GM23248 (cell line): ENCODE measurements around the gene RINL. TPM values are rescaled to one million over a fixed set of nuclear protein-coding genes. Genes with fewer than 3 reads are reported as not detected.
A peak's percentile ranks its signal among the peaks of the same experiment; 100 is the strongest.

Experiments
- DNase-seq: peaks from one replicate; pipeline ENCODE4 v3.0.0-alpha.2; 2015
- H2AFZ ChIP-seq: fragments of 200-600 bp; sonication (generic); 2 replicates; pipeline ENCODE4 v1.6.1; 2016; ENCODE audit warnings: antibody characterized with exemption
- H3F3A ChIP-seq: fragments of 200-600 bp; sonication (generic); 2 replicates; pipeline ENCODE4 v1.6.1; 2016; ENCODE audit warnings: mild to moderate bottlenecking, antibody characterized with exemption, mixed run types; ENCODE audit not compliant: insufficient read depth
- H3K27ac ChIP-seq: fragments of 200-600 bp; sonication (generic); 2 replicates; pipeline ENCODE4 v1.5.1; 2016; ENCODE audit warnings: mild to moderate bottlenecking
- H3K27me3 ChIP-seq: fragments of 200-600 bp; sonication (generic); replicated peaks from 2 replicates; pipeline ENCODE4 v1.6.1; 2016; ENCODE audit warnings: mild to moderate bottlenecking; ENCODE audit not compliant: insufficient read depth
- H3K36me3 ChIP-seq: fragments of 200-600 bp; sonication (generic); 2 replicates; pipeline ENCODE4 v1.6.1; 2016; ENCODE audit warnings: low read depth, mild to moderate bottlenecking
- H3K4me1 ChIP-seq: fragments of 200-600 bp; sonication (generic); 2 replicates; pipeline ENCODE4 v1.6.1; 2016; ENCODE audit warnings: mild to moderate bottlenecking; ENCODE audit not compliant: insufficient read depth
- H3K4me2 ChIP-seq: fragments of 200-600 bp; sonication (generic); one replicate; pipeline ENCODE4 v1.6.1; 2016; ENCODE audit warnings: mild to moderate bottlenecking; ENCODE audit not compliant: unreplicated experiment
- H3K4me3 ChIP-seq: fragments of 200-600 bp; sonication (generic); 2 replicates; pipeline ENCODE4 v1.5.1; 2016; ENCODE audit warnings: mild to moderate bottlenecking
- H3K79me2 ChIP-seq: fragments of 200-600 bp; sonication (generic); 2 replicates; pipeline ENCODE4 v1.6.1; 2016; ENCODE audit warnings: mild to moderate bottlenecking; ENCODE audit not compliant: insufficient read depth
- H3K9ac ChIP-seq: fragments of 200-600 bp; sonication (generic); 2 replicates; pipeline ENCODE4 v1.6.1; 2016; ENCODE audit warnings: mild to moderate bottlenecking
- H3K9me2 ChIP-seq: fragments of 200-600 bp; sonication (generic); 2 replicates; pipeline ENCODE4 v1.6.1; 2016; ENCODE audit warnings: mixed run types, mild to moderate bottlenecking, moderate library complexity; ENCODE audit not compliant: insufficient read depth
- H3K9me3 ChIP-seq: fragments of 200-600 bp; sonication (generic); one replicate; pipeline ENCODE4 v1.6.1; 2017; ENCODE audit warnings: low read depth
- H4K20me1 ChIP-seq: fragments of 200-600 bp; sonication (generic); 2 replicates; pipeline ENCODE4 v1.6.0; 2016; ENCODE audit not compliant: insufficient read depth
- EZH2 ChIP-seq: fragments of 200-600 bp; sonication (generic); IDR thresholded peaks from 2 replicates; pipeline ENCODE4 v1.6.1; 2018; ENCODE audit warnings: antibody characterized with exemption, mild to moderate bottlenecking; ENCODE audit not compliant: insufficient read depth, poor library complexity, severe bottlenecking
- EZH2phosphoT487 ChIP-seq: fragments of 200-600 bp; sonication (generic); IDR thresholded peaks from 2 replicates; pipeline ENCODE4 v1.6.1; 2018; ENCODE audit warnings: antibody characterized with exemption, moderate library complexity, mild to moderate bottlenecking, low read depth; ENCODE audit not compliant: insufficient read depth
- WGBS, 2 experiments: methylation state at CpG; one replicate each; pipeline ENCODE4 v1.1.6; 2015 to 2017; ENCODE audit warnings: low lambda C conversion rate in 2 of 2, low coverage in 1 of 2; ENCODE audit errors: missing lambda C conversion rate in 2 of 2; 5-methylcytosine and 5-hydroxymethylcytosine counted together
- in situ Hi-C: fragments of 300-500 bp; cut with MboI; formaldehyde crosslinking; loops from 2 replicates; pipeline ENCODE4 v1.15.0; 2020
- polyA plus RNA-seq: library from polyadenylated mRNA; unstranded; fragments of >200 nt; fragmentation: Nextera tagmentation; extraction: Ambion mirVana; gene quantifications from 2 replicates; pipeline ENCODE4 v1.2.1, GENCODE V29; 2016
- total RNA-seq: library from RNA; depleted of rRNA; stranded (reverse); fragments of >200 nt; shearing (Covaris generic); gene quantifications from 2 replicates; pipeline ENCODE4 v1.2.3, GENCODE V29; 2014

Gene RINL
- total and polyA plus RNA-seq, 2 experiments from 2014 or later: 2.0 to 5.8 TPM

GRCh38 chr19:38834590-38834989 is 43.5 kb downstream of the RINL start:
- no peak overlapping the region for H3K9ac ChIP-seq
- H3K79me2 ChIP-seq: peaks cover 10% of the 10 kb centered on the region
- H3K4me3 ChIP-seq: no peak overlapping the region
- 97 to 99% methylated on average over 6 of the region's 6 CpGs for WGBS, 2 experiments
- peaks cover 34% of the 10 kb centered on the region for H3K36me3 ChIP-seq
- no peak overlapping the region for H3K4me2 ChIP-seq
- in situ Hi-C loops: no loop called here
- no peaks in the 10 kb centered on the region for H3K27me3 ChIP-seq
- TF ChIP-seq EZH2phosphoT487 (no peak), EZH2 (no peak)
- H4K20me1 ChIP-seq: no peaks in the 10 kb centered on the region
- H3F3A ChIP-seq: peaks cover 85% of the 10 kb centered on the region
- H3K9me2 ChIP-seq: no peaks in the 10 kb centered on the region
- H3K27ac ChIP-seq: no peak overlapping the region
- H3K4me1 ChIP-seq: peaks cover 29% of the 10 kb centered on the region
- no peak overlapping the region for H2AFZ ChIP-seq
- no peaks in the 10 kb centered on the region for H3K9me3 ChIP-seq
- no peak for DNase-seq

GRCh38 chr19:38834104-38834490 is 44.0 kb downstream of the RINL start:
- Histone ChIP-seq H3K4me1 (peaks cover 34% of the 10 kb centered on the region), H3F3A (peaks cover 83% of the 10 kb centered on the region), H3K4me3 (no peak overlapping the region), H3K9ac (no peak overlapping the region), H3K36me3 (peaks cover 29% of the 10 kb centered on the region), H3K9me2 (no peaks in the 10 kb centered on the region), H3K9me3 (no peaks in the 10 kb centered on the region), H3K27ac (no peak overlapping the region), H2AFZ (no peak overlapping the region), H3K4me2 (no peak overlapping the region), H3K79me2 (peaks cover 5% of the 10 kb centered on the region; the same call in 1 of the 2 replicates), H3K27me3 (no peaks in the 10 kb centered on the region), H4K20me1 (no peaks in the 10 kb centered on the region)
- no peak for DNase-seq
- 96 to 97% methylated on average over 4 of the region's 4 CpGs for WGBS, 2 experiments
- in situ Hi-C loops: no loop called here
- TF ChIP-seq EZH2phosphoT487 (no peak), EZH2 (no peak)

GRCh38 chr19:38833092-38833425 is 45.0 kb downstream of the RINL start:
- H3K36me3 ChIP-seq: peaks cover 23% of the 10 kb centered on the region
- 93 to 96% methylated on average over 7 of the region's 7 CpGs for WGBS, 2 experiments
- in situ Hi-C loops: no loop called here

GRCh38 chr19:38831142-38831605 is 46.9 kb downstream of the RINL start:
- Histone ChIP-seq H3K27ac (peak overlapping the region; percentile 94), H3K9ac (peak overlapping the region; percentile 87), H3K4me1 (peaks cover 36% of the 10 kb centered on the region), H3K27me3 (no peaks in the 10 kb centered on the region), H3F3A (peaks cover 54% of the 10 kb centered on the region), H3K36me3 (peaks cover 7% of the 10 kb centered on the region; the same call in 1 of the 2 replicates), H3K9me2 (no peaks in the 10 kb centered on the region), H3K4me3 (peak overlapping the region; percentile 72), H3K9me3 (no peaks in the 10 kb centered on the region), H2AFZ (peak overlapping the region; percentile 82), H4K20me1 (no peaks in the 10 kb centered on the region), H3K79me2 (0 out of 2 replicates have a peak, but pooled peaks cover 6% of the 10 kb centered on the region), H3K4me2 (peak overlapping the region; percentile 87)
- in situ Hi-C loops: no loop called here
- TF ChIP-seq EZH2: no peak
- no peak for TF ChIP-seq EZH2phosphoT487
- DNase-seq: peak; percentile 96
- 1 to 2% methylated on average over 13 to 16 of the region's 16 CpGs for WGBS, 2 experiments

More at GRCh38 chr19:38833092-38833425, 45.0 kb downstream of the RINL start:
- no peak for DNase-seq
- Histone ChIP-seq H3K9me3 (no peaks in the 10 kb centered on the region), H4K20me1 (no peaks in the 10 kb centered on the region), H3K9ac (no peak overlapping the region), H3K27ac (no peak overlapping the region), H3K79me2 (0 out of 2 replicates have a peak, but pooled peaks cover 6% of the 10 kb centered on the region), H3K4me1 (peaks cover 36% of the 10 kb centered on the region), H2AFZ (no peak overlapping the region), H3K4me2 (no peak overlapping the region), H3K9me2 (no peaks in the 10 kb centered on the region), H3K27me3 (no peaks in the 10 kb centered on the region), H3K4me3 (no peak overlapping the region), H3F3A (peaks cover 73% of the 10 kb centered on the region)
- no peak for TF ChIP-seq EZH2phosphoT487
- no peak for TF ChIP-seq EZH2
